GM18517 (cell line): ENCODE data around the gene USP6NL.

Experiments used
- ATAC-seq: cut with Tn5 transposase; IDR thresholded peaks from one replicate; pipeline ENCODE4 v1.9.1; 2021; ENCODE audit warnings: mild to moderate bottlenecking, moderate library complexity; ENCODE audit not compliant: unreplicated experiment

The USP6NL gene

DNA sequence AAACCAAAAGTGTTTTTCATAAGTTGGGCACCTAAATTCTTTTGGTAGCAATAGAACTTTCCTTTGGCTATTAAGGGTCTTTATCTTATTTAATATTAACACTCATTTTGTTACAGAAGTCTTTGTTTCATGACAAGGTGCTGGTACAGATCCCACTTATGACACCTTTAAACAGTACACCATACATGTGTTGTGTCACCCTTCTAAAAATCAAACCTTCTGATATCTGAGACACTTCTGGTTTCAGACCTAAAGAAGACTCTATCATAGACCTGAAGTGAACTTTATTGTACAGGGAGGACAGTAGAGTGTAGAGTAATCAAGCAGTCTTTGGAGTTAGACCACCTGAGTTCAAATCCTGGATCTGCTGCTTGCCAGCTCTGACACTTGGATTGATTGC, 5.8 kb upstream of the USP6NL start:
- ATAC-seq, result no peak

DNA sequence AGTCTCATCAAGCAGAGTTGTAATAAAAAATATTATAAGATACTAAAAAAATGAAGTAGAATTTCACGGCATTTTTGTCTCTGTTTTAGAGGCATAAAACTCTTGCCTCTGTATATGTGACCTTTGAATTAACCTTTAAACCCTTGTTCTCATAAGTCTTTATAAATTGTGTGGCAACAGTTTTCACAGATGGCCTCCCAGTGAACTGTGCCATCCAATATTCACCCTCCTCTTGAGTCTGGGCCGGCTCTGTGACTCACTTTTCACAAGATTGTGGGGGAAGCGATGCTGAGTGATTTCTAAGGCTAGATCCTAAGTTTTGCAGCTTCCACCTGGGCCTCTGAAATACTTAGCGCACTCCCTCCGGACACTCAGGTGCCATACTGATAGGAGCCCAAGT, 4.6 kb upstream of the USP6NL start:
- no peak for ATAC-seq

DNA sequence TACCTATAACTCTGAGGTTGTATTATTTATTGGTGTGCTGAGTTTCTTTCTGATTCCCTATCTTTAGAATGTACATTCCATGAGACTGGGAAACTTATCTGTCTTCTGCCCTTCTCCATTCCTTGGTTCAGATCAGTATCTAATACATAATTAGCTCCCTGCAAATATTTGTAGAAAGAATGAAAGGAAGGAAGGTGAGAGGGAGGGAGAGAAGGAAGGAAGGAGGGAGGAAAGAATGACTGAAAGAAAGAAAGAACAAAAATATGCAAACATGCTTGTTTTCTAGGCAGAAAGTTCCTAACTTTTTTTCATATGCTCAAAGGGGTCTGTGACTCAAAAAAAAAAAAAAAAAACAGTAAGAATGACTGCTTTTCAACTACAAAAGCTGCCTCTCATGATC, 3.9 kb upstream of the USP6NL start:
- ATAC-seq, result no peak

DNA sequence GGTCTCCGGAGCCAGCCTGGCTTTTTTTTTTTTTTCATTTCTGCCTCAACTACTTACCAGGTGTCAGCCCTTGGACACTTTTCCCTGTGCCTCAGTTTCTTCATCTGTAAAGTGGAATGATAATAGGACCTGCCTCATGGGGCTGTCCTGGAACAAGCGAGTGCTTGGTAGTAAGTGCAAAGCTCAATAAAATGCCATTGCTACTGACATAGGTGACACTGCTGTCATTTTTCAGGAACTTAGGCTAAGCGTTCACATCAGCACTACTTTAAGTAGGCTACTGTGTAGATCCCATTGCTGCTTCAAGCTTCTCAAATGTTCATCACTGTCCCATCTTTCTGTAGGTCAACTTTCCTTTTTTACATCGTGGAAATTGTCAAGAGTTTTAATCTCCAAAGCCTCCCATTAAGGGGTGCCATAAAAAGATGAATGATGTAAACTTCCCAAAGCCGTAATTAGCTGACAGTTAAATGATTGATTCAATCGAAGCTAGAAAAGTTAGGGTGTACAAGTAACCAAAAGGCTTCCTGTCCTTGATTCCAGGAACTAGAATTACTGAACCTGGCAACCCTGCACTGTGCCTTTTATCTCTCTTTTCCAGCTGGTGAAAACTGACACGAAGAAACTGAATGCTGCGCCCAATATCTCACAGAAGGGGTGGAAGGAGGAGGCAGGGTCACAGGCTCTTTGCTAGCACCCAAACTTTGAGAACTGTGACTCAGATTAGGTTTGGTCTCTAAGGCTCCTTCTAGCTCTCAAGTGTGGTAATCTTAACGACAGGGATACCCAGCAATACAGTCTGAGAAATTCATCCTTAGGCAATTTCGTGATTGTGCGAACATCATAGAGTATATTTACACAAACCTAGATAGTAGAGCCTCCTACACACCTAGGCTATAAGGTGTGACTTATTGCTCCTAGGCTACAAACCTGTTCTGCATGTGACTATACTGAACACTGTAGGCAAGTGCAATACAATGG, 861 bp upstream of the USP6NL start:
- no peak for ATAC-seq

DNA sequence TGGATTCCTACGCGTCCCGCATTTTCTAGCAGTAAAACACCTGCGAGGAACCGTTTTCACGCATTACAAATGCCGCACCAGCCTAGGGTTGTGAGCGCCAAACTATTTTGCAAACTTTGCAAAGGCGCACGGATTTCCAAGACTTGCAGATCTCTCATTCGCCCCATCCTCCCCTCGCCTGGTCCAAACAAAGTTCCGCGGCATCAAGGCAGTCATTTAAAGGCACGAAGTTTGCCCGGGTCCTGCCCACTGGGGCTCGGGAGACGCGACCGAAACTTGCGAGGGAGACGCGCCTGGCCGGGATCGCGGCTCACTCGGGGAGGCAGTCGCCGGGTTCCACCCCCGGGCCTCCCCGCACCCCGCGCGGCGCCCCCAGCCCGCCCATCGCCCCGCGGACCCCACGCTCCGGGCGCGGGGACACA, 613 bp downstream of the USP6NL start:
- ATAC-seq, result peak; percentile 9

DNA sequence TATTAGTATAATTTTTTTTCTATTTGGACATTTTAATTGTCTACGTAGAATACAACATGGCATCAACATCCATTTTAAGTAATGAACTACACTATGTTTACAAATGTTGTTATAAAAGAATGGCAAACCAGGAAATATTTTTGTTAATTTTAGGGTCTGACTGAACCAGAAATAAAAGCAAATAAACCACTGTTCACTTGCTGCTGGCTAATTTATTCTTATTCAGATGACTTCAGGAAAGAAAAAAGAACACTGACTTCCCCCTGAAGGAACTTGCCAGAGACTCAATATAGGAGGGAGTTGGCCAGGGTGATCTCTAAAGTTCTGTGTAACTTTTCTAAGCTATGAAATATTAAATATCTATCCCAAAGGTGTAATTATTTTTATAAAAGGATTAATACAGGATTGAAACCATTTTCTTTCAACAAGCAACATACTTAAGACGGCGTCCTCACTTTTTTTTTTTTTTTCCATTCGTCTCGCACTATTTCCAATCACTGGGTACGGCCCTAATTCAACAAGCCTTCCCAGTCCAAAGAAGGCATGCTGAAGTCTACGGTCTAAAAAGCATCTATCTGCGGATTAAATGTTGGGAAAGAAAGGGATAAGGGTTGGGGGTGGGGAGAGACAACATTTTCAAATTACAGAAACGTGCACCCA, 1.2 kb downstream of the USP6NL start:
- no peak for ATAC-seq

DNA sequence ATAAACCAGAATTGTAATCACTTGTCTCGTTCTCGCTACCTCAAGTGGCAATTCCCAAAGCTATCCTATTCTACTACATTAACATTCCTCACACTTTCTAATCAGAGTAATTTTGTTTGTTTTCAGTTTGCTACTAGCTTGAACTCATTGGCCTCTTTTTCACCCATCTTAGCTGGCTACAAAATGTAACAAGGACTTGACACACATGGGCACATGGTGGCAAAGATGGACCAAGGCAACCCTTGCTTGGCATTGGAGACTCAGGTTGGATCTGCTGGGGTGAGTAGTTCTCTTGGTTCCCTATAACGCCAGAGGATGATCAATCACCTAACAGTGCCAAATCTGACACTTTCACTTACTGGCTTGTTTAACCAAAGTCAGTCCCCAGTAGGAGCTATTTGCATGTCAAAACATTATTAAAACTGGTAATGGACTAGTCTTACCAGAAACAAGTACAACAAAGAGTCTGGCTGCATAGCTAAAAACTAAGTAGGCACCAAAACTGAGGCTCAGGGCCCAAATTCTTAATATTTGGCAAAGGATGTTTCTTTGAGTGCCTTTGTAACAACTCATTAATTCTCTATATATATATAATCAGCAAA, 1.9 kb downstream of the USP6NL start:
- no peak for ATAC-seq

DNA sequence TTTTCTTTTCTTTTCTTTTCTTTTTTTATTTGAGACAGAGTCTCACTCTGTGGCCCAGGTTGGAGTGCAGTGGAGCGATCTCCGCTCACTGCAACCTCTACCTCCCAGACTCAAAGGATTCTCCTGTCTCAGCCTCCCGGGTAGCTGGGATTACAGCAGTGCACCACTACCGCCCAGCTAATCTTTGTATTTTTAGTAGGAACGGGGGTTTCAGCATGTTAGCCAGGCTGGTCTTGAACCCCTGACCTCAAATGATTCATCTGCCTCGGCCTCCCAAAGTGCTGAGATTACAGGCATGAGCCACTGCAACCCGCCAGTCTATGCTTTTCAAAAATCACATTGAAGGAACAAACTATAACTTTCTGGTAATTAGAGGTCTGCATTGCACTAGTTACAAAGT, 2.4 kb downstream of the USP6NL start:
- ATAC-seq, result no peak

DNA sequence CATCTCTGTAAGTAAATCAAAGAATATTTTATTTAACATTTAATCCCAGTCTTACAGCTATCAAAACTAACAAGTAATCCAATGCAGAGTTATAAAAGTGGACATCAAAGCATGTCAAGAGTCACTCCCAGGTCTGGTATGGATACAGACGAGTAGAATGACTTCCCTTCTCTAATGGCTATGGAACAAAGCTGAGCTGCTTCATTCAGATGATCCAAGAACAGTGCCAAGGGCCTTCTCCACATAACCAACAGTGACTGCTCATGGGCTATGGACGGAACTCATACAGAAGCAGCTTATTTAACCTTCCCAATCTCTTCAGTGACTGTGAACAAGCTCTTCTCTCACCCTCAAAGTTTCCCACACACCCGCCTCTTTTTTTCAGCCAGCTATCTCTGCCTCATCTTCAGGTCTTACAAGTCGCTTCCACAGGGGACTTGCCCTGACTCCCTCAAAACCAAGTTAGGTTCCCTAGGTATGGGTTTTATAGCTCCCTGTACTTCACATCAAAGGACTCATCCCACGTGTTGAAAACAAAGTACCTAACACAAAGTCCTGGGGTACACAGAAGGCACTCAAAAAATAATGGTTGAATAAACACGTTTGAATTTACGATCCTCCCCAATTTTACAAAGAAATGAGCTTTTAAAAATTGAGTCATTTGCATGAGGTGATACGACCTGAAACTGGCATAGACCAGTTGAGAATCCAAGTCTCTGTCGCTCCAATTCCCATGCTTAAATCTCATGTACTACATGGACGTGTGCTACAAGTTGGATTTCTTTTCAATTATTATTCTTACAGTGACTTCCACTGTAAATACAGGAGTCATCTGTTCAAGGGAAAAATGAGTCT, 3.1 kb downstream of the USP6NL start:
- no peak for ATAC-seq

DNA sequence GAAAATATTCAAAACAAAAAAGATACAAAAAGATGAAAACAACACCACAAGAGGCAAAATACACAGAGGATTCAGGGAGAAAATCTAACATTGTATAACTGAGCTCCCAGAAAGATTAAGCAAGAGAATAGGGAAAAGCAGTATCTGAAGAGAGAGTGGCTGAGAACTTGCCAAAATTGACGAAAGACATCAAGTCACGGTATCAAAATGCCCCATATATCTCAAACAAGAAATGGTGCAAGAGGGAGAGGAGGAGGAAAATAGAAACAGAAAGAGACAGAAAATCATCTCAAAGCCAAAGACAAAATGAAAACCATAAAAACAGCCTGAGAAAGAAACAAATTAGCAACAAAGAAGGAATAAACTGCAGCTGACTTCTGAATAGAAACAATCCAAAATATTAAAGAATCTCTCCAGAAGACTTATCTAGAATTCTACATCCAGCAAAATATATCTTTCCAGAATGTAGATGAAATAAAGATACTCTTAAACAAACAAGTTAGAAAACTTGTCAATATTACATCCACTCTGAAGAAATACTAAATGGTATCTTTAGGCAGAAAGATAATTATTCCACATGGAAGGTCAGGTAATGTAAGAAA, 5.5 kb downstream of the USP6NL start:
- no peak for ATAC-seq

DNA sequence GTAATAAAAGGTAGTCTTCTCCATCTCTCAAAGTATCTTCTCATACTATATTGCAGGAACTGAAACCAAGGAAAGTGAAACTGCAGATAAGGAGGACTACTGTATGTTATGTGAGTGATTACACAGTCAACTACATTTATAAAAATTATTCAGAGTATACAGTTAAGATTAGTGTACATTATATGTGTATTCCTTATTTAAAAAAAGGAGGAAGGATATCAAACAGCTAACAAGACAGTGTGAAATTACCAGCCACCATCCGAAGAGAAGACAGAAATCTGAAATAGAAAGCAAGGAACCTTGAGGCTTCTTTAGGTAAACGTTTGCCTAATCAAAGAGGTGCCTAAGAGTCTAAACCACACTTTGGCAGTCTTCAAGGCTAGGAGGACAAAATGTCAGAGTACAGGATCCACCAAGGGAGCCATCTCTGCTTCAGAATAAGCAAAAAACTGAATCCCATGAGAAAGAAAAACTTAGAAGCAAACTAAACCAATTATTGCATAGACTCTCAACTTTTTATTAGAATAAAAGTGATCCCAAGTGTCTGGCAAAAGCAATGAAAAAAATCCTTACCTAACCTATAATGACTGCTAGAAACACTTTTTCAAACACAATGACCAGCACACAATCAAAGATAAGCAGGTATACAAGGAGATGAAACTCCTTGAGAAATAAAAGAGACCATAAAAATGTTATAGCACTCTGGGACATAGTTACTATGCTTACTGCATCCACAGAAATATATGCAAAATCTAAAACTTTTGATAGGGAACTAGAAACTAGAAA, 6.4 kb downstream of the USP6NL start:
- no peak for ATAC-seq

DNA sequence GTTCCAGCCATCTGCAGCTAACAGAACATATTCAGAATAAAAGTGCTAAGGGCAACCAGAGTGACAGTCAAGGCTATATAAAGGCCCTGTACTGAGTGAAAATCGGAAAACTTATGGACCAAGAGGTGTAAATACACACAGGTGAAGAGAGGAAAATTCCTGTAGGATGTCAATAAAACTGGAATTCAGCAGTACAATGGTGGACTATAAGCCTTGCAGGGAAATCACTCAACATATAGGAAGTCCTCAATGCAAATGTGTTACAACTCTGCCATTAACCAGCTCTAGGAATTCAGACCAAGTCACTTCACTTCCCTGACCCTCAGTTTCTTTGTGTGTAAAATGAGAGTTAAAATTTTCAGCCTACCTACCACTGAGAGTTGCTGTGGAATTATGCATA, 7.7 kb downstream of the USP6NL start:
- ATAC-seq, result no peak

DNA sequence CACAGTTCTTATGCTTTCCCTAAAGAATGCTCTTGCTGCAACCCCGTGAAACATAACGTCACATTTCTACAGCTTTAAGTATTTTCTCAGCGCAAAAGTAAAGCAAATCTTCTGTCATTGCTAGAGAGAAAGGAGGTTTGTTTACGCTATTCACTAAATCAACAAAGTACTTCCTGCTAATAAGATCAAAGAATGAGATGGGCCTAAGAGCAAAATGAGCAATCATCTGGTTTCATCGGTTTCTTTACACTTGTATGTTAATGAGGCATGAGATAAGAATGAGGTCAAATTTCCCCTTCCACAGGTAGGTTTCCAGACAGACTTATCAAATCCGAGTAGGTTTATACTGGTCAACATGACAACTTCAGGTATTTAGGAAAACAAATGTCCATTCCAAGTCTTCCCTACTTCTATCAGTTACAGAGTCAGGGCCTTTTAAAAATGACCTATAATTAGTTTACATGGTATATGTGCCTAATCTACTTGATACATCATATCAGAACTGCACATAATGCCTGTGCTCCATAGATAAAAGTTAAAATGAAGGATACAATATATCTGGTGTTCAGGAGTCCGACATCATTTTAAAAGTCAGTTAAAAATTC, 8.4 kb downstream of the USP6NL start:
- ATAC-seq, result peak; percentile 43

DNA sequence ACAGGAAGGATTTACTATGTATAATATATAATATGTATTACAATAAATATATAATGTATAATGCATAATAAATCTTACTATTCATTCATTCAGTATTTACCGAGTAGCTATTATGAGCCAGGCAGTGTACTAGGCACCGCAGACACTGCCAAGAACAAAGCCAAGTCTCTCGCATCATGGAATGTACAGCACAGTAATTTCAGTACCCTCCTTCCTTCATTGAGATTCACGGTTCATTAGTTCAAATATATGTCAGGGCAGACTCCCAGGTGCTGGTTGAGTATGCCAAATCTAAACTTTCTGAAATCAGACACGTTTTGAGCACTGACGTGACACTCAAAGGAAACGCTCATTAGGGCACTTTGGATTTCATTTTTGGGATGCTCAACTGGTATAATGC, 9.1 kb downstream of the USP6NL start:
- peak; percentile 42 for ATAC-seq

DNA sequence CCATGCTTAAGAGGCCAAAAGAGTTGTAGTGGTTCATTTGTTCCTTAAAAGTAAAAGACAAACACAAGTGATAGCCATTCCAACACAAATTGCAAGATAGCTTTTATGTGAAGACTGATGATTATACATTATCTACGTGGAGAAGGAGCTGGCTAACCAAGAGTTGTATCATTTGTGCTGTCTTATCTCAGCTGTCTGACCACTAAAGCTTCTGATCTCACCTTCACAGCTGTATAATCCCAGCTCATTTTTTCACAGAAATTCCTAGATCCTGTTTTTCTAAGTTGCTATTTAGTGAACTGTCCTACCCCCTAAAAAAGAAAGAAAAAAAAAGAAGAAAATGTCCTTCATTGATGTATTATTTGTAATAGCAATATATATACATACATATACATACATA, 9.8 kb downstream of the USP6NL start:
- no peak for ATAC-seq

DNA sequence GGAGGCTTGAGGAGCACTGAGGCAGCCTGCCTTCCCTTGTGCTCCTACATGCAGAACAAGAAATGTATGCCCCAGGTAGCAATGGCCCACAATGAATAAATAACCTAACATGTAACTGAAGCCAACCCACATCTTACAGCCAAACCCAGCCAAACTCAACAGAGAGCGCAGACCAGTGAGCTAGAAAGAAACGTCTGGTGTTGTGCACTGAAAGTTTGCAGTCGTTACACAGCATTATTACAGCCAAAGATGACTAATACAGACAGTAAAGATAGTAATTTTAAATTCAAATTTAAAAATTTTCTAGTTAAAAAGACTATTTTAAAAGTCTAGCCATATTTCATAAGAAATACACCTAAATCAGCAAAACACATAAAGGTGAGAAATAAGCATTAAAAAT, 11.2 kb downstream of the USP6NL start:
- ATAC-seq, result no peak

DNA sequence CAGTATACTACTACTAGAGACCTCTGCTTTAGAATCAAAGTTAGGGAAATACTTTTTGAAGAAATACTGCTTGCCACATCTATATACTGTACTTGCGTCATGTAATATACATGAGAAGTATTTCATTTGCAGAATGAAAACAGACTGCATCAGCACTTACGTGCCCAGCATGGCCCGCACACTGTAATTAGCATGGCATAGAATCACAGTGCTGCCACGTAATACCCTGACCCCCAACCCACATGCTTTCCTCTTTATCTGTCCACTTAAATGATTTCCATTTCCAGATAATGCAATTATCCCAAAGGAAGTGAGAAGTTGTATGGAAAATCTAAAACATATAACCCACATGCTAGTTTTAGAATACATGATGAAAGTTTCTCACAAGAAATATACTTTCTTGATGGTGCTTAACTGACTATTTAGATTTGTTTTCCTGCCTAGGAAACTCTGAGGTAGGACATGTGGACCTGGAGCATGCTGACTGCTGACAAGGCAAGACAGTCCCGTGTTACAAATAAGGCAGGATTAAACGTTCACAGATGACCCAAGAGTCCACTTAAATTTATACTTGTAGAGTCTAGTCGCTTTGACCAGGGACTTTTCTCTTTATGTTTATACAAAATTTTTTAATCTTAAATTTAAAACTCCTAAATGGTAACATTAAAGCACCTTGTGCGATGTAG, 12.6 kb downstream of the USP6NL start:
- ATAC-seq, result no peak

DNA sequence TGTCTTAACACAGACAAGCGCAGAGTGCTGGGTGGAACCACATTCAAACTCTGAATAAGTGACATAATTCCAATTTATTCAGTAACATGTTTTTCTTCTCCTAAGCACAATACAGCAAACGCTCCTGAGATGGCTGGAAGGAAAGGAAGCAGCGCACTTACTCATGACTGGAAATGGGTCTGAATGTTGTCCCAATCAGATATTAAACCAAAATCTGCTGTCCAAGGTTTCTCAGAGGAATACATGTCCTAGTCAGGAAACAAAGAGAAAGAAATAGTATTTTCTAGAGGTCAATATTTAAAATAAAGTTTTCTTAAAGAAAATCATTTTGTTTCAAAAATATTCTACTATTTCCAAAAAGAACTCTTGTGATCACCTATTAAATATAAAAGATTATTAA, 14.0 kb downstream of the USP6NL start:
- ATAC-seq, result no peak

DNA sequence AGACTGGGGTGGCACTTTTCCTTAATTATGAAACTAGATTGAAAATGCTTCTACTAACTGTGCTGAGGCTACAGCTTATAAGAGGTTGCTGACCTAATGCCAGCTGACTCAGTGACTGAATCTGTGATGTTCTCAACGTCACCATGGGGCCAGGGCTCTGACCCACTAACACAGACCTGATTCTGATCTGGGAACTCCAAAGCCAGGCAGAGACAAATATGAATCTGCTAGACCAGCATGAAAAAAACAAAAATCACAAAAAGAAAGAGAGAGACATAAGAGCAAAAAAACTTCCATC, 16.1 kb downstream of the USP6NL start:
- ATAC-seq, result no peak
